Measurements from ENCODE around the gene PRDM2.

GRCh38 chr1:13703128-13703513, 3.1 kb downstream of the PRDM2 start:
- TF ChIP-seq EZH2phosphoT487 (IDR thresholded peaks at IDR 0.05; ENCODE audit: insufficient read depth, low read depth) (no peak), EZH2 (IDR thresholded peaks at IDR 0.05; ENCODE audit: insufficient read depth, poor library complexity, severe bottlenecking) (no peak)
